A549 (cell line): ENCODE results near the gene HNRNPK.

ENCODE experiments used
- CHD2 ChIP-seq: fragments of 150-350 bp; IDR thresholded peaks from 2 replicates; pipeline ENCODE4 v1.6.1; 2014; ENCODE audit warnings: low read length; ENCODE audit not compliant: partially characterized antibody
- CHD4 ChIP-seq: fragments of 200-600 bp; sonication (generic); IDR thresholded peaks from 2 replicates; pipeline ENCODE4 v1.6.1; 2016; ENCODE audit warnings: antibody characterized with exemption, mild to moderate bottlenecking, borderline replicate concordance
- CTCF ChIP-seq: fragments of >200 bp; sonication (Bioruptor Twin); formaldehyde crosslinking; IDR thresholded peaks from 3 replicates; pipeline ENCODE4 v1.5.1; 2016
- FOSL2 ChIP-seq, 2 experiments: fragments of 450-650 bp in 1 of 2; fragments of >200 bp in 1 of 2; sonication (Bioruptor Twin) in 1 of 2; formaldehyde crosslinking; IDR thresholded peaks; 2 replicates each; pipeline versions ENCODE4 v1.5.0 to v1.6.1; 2016 to 2020; ENCODE audit warnings: mild to moderate bottlenecking in 1 of 2, moderate library complexity in 1 of 2
- HOXA7 ChIP-seq: fragments of 250-450 bp; sonication (Bioruptor Pico); IDR thresholded peaks from 2 replicates; pipeline ENCODE4 v1.5.0; 2020; ENCODE audit warnings: mild to moderate bottlenecking, moderate library complexity
- RFX5 ChIP-seq: fragments of 450-650 bp; IDR thresholded peaks from 2 replicates; pipeline ENCODE4 v1.7.1; 2014; ENCODE audit warnings: antibody characterized with exemption, mild to moderate bottlenecking, moderate library complexity
- ZFP36 ChIP-seq: fragments of 450-650 bp; IDR thresholded peaks from 2 replicates; pipeline ENCODE4 v1.6.1; 2014; ENCODE audit warnings: borderline replicate concordance; ENCODE audit not compliant: partially characterized antibody
- TF ChIP-seq, protein P1 (sequence below): fragments of 200-600 bp; sonication (generic); IDR thresholded peaks from 2 replicates; pipeline ENCODE4 v1.6.1; 2016; ENCODE audit warnings: antibody characterized with exemption, mild to moderate bottlenecking, moderate library complexity

GRCh38 chr9:83964973-83965349 is 15.1 kb downstream of the HNRNPK start:
- TF ChIP-seq FOSL2 (IDR thresholded peaks at IDR 0.05) (no peak), FOSL2 (CRISPR knock-in tag; IDR thresholded peaks at IDR 0.05) (no peak), CTCF (no peak), RFX5 (no peak), HOXA7 (CRISPR knock-in tag) (no peak; the same call in 1 of the 2 replicates), CHD2 (no peak), ZFP36 (no peak), CHD4 (no peak)
- TF ChIP-seq, protein P1, sequence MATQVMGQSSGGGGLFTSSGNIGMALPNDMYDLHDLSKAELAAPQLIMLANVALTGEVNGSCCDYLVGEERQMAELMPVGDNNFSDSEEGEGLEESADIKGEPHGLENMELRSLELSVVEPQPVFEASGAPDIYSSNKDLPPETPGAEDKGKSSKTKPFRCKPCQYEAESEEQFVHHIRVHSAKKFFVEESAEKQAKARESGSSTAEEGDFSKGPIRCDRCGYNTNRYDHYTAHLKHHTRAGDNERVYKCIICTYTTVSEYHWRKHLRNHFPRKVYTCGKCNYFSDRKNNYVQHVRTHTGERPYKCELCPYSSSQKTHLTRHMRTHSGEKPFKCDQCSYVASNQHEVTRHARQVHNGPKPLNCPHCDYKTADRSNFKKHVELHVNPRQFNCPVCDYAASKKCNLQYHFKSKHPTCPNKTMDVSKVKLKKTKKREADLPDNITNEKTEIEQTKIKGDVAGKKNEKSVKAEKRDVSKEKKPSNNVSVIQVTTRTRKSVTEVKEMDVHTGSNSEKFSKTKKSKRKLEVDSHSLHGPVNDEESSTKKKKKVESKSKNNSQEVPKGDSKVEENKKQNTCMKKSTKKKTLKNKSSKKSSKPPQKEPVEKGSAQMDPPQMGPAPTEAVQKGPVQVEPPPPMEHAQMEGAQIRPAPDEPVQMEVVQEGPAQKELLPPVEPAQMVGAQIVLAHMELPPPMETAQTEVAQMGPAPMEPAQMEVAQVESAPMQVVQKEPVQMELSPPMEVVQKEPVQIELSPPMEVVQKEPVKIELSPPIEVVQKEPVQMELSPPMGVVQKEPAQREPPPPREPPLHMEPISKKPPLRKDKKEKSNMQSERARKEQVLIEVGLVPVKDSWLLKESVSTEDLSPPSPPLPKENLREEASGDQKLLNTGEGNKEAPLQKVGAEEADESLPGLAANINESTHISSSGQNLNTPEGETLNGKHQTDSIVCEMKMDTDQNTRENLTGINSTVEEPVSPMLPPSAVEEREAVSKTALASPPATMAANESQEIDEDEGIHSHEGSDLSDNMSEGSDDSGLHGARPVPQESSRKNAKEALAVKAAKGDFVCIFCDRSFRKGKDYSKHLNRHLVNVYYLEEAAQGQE = no peak
